Upper lobe of left lung (tissue), 6 donors: ENCODE measurements around the gene SPAG16. TPM values are rescaled to one million over a fixed set of nuclear protein-coding genes. Genes with fewer than 3 reads are reported as not detected.

Source experiments
- ATAC-seq, 2 donors: fragments of 200-7000 bp; cut with Tn5 transposase; one replicate each; pipeline ENCODE4 v1.9.1; 2022; ENCODE audit warnings: mild to moderate bottlenecking in 2 of 2, moderate library complexity in 2 of 2; ENCODE audit not compliant: low FRiP score in 2 of 2
- DNase-seq, 2 donors: peaks; one replicate each; pipeline ENCODE4 v3.0.0-alpha.2; 2019 to 2020
- H3K27ac ChIP-seq, 4 donors: fragments of 200-600 bp; sonication (generic); one replicate each; pipeline ENCODE4 v1.5.1; 2016 to 2019
- H3K27me3 ChIP-seq, 4 donors: fragments of 200-600 bp; sonication (generic); one replicate each; pipeline ENCODE4 v1.5.1; 2017 to 2019
- H3K36me3 ChIP-seq, 4 donors: fragments of 200-600 bp; sonication (generic); one replicate each; pipeline ENCODE4 v1.5.1; 2016 to 2019
- H3K4me1 ChIP-seq, 4 donors: fragments of 200-600 bp; sonication (generic); one replicate each; pipeline ENCODE4 v1.5.1; 2018 to 2019
- H3K4me3 ChIP-seq, 4 donors: fragments of 200-600 bp; sonication (generic); one replicate each; pipeline ENCODE4 v1.5.1; 2017 to 2019; ENCODE audit warnings: mild to moderate bottlenecking in 2 of 4, moderate library complexity in 1 of 4
- H3K9me3 ChIP-seq, 4 donors: fragments of 200-600 bp; sonication (generic); one replicate each; pipeline ENCODE4 v1.5.1; 2018 to 2019
- CTCF ChIP-seq, 6 experiments: fragments of 450-650 bp in 4 of 6; fragments of 200-600 bp in 2 of 6; sonication (generic) in 2 of 6; IDR thresholded peaks; one replicate each; pipeline ENCODE4 v1.5.1; 2016 to 2019; ENCODE audit warnings: antibody characterized with exemption in 6 of 6
- EP300 ChIP-seq, 4 donors: sonication (generic); formaldehyde crosslinking; IDR thresholded peaks; one replicate each; pipeline ENCODE4 v1.5.1; 2017; ENCODE audit warnings: antibody characterized with exemption in 4 of 4, control low read depth in 2 of 4
- POLR2A ChIP-seq, 4 donors: fragments of 450-650 bp; IDR thresholded peaks; one replicate each; pipeline ENCODE4 v1.5.1; 2016 to 2017; ENCODE audit warnings: antibody characterized with exemption in 4 of 4, mild to moderate bottlenecking in 2 of 4
- POLR2AphosphoS5 ChIP-seq, 2 donors: sonication (generic); formaldehyde crosslinking; IDR thresholded peaks; one replicate each; pipeline ENCODE4 v1.5.1; 2017; ENCODE audit warnings: antibody characterized with exemption in 2 of 2
- WGBS, 2 donors: methylation state at CpG; one replicate each; pipeline ENCODE4 v1.1.5; 2017 to 2018; 5-methylcytosine and 5-hydroxymethylcytosine counted together
- total RNA-seq, 6 donors: library from RNA; depleted of rRNA in 4 of 6; stranded (reverse); fragments of >200 nt in 4 of 6; gene quantifications; one replicate each; pipeline versions ENCODE4 v1.1.0 to v1.2.1, GENCODE V29; 2016 to 2021
- donor health status: DM: no; HTN: no; CAD: no; lungs with moderate emphysema.
- donor health status: DM: no; HTN: yes; CAD: no; lungs with severe emphysema.

The SPAG16 gene
- total RNA-seq, 6 donors from 2014 or later = 9.7 to 65.0 (median 12.9) TPM

GRCh38 chr2:213862407-213863076 lies 578.3 kb downstream of the SPAG16 start:
- Histone ChIP-seq H3K36me3 (no peaks in the 10 kb centered on the region), H3K4me3 (no peak overlapping the region), H3K4me1 (no peaks in the 10 kb centered on the region), H3K9me3 (no peaks in the 10 kb centered on the region), H3K27ac (no peak overlapping the region), H3K27me3 (no peaks in the 10 kb centered on the region)
- no peak for ATAC-seq
- TF ChIP-seq EP300 (IDR thresholded peaks at IDR 0.05) (no peak), POLR2A (IDR thresholded peaks at IDR 0.05) (no peak), CTCF (IDR thresholded peaks at IDR 0.05) (no peak), POLR2AphosphoS5 (IDR thresholded peaks at IDR 0.05) (no peak)
- DNase-seq = no peak
- WGBS, 2 donors = 83 to 85% methylated on average over 7 of the region's 7 CpGs

GRCh38 chr2:213863541-213863940 lies 579.3 kb downstream of the SPAG16 start:
- no peaks in the 10 kb centered on the region for H3K4me1 ChIP-seq
- H3K27ac ChIP-seq = no peak overlapping the region
- no peak for TF ChIP-seq POLR2A (IDR thresholded peaks at IDR 0.05)
- TF ChIP-seq EP300 (IDR thresholded peaks at IDR 0.05) = no peak
- TF ChIP-seq CTCF (IDR thresholded peaks at IDR 0.05) = no peak
- TF ChIP-seq POLR2AphosphoS5 (IDR thresholded peaks at IDR 0.05) = no peak
- H3K36me3 ChIP-seq = no peaks in the 10 kb centered on the region
- H3K4me3 ChIP-seq = no peak overlapping the region
- H3K27me3 ChIP-seq = no peaks in the 10 kb centered on the region
- H3K9me3 ChIP-seq = no peaks in the 10 kb centered on the region
- no peak for DNase-seq
- ATAC-seq = no peak
- 83 to 90% methylated on average over 3 of the region's 3 CpGs for WGBS, 2 donors

GRCh38 chr2:213868526-213868925 lies 584.3 kb downstream of the SPAG16 start:
- H3K27ac ChIP-seq = no peak overlapping the region
- 53 to 75% methylated on average over 1 of the region's 1 CpG for WGBS, 2 donors
- no peak for ATAC-seq
- no peak for DNase-seq
- no peak for TF ChIP-seq POLR2AphosphoS5 (IDR thresholded peaks at IDR 0.05)
- TF ChIP-seq POLR2A (IDR thresholded peaks at IDR 0.05) = no peak
- TF ChIP-seq EP300 (IDR thresholded peaks at IDR 0.05) = no peak
- TF ChIP-seq CTCF (IDR thresholded peaks at IDR 0.05) = no peak
- no peaks in the 10 kb centered on the region for H3K36me3 ChIP-seq
- no peaks in the 10 kb centered on the region for H3K9me3 ChIP-seq
- H3K27me3 ChIP-seq = no peaks in the 10 kb centered on the region
- no peak overlapping the region for H3K4me3 ChIP-seq
- no peaks in the 10 kb centered on the region for H3K4me1 ChIP-seq

GRCh38 chr2:213885485-213885884 lies 601.2 kb downstream of the SPAG16 start:
- no peak for DNase-seq

More at GRCh38 chr2:213885485-213885884, 601.2 kb downstream of the SPAG16 start:
- no peaks in the 10 kb centered on the region for H3K9me3 ChIP-seq
- H3K4me1 ChIP-seq = no peaks in the 10 kb centered on the region
- 50 to 54% methylated on average over 3 of the region's 3 CpGs for WGBS, 2 donors
- TF ChIP-seq POLR2A (IDR thresholded peaks at IDR 0.05) (no peak), POLR2AphosphoS5 (IDR thresholded peaks at IDR 0.05) (no peak), CTCF (IDR thresholded peaks at IDR 0.05) (no peak), EP300 (IDR thresholded peaks at IDR 0.05) (no peak)
- no peak overlapping the region for H3K27ac ChIP-seq
- H3K27me3 ChIP-seq = no peaks in the 10 kb centered on the region
- H3K4me3 ChIP-seq = no peak overlapping the region
- ATAC-seq = no peak
- no peaks in the 10 kb centered on the region for H3K36me3 ChIP-seq
